Measurements from ENCODE around the gene PRMT6.

The PRMT6 gene

DNA sequence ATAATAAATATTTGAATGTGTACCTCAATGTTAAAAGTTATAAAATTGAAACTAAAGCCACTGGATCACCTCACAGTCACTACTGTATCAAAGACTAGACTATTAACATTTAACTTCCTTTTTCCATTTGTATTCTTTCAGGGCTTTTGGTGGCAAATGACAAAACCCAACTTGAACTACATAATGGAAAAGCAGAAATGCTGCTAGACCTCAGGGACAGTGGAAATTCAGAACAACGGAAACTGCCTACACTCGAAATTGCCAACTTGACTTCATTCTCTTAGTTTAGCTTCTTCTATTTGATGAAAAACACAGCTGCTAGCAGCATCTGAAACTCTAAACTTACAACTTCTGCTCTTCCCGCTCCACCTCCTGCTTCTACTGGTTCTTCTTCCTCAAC, 49.4 kb downstream of the PRMT6 start:
- in situ Hi-C loops (cut with HindIII; ENCODE audit: low pct_unique_long_range_greater_than_20kb, low sequenced_read_pairs), result no loop called here
- no peak for TF ChIP-seq JUND (IDR thresholded peaks at IDR 0.05; ENCODE audit: low read depth)
- DNase-seq (ENCODE audit: low read depth in 1 of 2, low spot score in 1 of 2), result no peak
